NCI-H2107 (cell line): ENCODE measurements around the gene ERP29.
"Not testable (repeated sequence)": the region's sequence is repeated elsewhere in the genome, so short reads cannot be mapped to it uniquely, and the experiment has no call there.

Source experiments
- DNase-seq: peaks from one replicate; lab custom pipeline; 2025; lab: John Stamatoyannopoulos, UW

Gene ERP29

DNA sequence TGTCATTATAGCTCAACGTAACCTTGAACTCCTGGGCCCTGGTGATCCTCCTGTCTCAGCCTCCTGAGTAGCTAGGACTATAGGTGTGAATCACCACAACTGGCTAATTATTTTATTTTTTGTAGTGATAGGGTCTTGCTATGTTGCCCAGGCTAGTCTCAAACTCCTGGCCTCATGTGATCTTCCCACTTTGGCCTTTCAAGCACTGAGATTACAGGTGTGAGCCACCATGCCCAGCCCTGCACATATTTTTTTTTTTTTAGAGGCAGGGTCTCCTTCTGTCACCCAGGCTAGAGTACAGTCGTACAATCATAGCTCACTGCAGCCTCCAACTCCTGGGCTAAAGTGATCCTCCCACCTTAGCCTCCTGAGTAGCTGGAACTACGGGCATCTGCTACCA is 9.2 kb upstream of the ERP29 start:
- no peak for DNase-seq

DNA sequence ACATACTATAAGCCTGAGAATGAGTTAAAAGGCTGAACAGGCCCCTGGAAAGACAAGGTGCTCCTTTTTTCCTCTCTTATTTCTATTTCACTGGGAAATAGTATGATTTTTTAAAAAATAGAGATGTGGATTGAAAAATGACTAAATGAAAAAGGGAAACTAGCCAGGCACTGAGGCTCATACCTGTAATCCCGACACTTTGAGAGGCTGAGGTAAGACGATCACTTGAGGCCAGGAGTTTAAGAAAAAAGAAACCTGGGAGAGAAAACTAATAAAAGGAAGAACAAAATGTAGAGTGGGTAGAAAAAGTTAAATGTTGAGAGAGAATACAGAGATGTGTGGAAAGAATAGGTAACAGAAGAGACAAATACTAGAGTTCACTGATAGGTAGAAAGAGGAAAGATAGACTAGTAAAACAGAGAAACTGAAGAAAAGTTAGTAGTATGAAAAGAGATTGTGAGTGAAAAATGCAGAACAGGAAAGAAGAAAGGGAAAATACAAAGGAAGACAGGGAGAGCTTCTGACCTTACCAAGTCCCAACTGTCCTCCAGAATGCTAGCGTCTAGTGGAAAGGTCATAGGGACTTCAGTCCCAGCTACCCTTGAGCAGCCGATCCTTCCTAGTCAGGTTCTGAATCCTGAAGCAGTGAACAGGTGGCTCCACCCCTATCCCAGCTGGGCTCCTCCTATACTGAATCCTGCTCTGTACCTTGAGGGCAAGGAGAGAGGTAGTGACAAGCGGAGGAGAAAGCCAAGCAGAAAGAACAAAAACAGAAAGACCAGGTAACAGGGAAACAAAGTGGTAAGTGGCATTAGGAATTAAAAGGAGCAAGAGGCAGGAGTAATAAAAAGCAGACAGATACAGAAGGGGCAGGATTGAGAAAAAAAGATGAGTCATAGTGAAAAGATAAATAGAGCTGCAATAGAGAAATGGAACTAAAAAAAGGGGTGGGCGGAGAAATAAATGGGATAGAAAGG is 7.5 kb upstream of the ERP29 start:
- no peak for DNase-seq

DNA sequence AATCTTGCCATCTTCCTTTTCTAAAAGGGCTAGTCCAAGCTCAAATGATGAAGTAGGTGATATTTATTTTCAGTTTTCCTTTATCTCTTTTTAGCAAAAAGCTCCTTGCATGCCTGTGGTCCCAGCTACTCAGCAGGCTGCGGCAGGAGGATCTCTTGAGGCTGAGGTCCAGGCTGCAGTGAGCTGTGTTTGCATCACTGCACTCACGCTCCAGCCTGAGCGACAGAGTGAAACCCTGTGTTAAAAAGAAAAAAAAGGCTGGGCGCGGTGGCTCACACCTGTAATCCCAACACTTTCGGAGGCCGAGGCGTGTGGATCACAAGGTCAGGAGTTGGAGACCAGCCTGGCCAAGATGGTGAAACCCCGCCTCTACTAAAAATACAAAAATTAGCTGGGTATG is 5.3 kb upstream of the ERP29 start:
- no peak for DNase-seq

DNA sequence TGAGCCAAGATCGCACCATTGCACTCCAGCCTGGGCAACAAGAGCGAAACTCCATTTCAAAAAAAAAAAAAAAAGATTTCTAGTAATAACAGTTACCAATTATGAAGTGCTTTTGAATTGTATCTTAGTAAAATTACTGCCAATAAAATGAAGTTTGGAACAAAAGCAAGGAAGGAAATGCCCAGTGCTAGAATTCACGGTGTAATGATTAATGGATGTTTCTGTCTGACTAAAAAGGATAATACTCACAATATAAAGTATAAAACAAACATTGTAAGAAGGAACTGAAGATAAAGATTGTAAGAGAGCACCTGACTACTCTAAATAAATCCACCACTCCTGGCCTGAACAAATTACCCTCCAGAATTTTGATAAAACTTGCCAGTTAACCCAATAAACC is 4.3 kb upstream of the ERP29 start:
- DNase-seq = no peak

DNA sequence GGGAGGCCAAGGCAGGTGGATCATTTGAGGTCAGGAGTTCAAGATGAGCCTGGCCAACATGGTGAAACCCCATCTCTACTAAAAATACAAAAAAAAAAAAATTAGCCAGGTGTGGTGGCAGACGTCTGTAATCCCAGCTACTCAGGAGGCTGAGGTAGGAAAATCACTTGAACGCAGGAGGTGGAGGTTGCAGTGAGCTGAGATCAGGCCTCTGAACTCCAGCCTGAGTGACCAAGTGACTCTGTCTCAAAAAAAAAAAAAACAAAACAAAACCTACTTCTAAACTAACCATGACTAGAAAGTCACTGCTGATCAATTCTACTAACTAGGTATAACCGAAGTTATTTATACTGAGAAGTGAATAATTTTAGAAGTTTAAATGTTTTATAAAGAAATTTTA is 3.6 kb upstream of the ERP29 start:
- DNase-seq = not testable (repeated sequence)

DNA sequence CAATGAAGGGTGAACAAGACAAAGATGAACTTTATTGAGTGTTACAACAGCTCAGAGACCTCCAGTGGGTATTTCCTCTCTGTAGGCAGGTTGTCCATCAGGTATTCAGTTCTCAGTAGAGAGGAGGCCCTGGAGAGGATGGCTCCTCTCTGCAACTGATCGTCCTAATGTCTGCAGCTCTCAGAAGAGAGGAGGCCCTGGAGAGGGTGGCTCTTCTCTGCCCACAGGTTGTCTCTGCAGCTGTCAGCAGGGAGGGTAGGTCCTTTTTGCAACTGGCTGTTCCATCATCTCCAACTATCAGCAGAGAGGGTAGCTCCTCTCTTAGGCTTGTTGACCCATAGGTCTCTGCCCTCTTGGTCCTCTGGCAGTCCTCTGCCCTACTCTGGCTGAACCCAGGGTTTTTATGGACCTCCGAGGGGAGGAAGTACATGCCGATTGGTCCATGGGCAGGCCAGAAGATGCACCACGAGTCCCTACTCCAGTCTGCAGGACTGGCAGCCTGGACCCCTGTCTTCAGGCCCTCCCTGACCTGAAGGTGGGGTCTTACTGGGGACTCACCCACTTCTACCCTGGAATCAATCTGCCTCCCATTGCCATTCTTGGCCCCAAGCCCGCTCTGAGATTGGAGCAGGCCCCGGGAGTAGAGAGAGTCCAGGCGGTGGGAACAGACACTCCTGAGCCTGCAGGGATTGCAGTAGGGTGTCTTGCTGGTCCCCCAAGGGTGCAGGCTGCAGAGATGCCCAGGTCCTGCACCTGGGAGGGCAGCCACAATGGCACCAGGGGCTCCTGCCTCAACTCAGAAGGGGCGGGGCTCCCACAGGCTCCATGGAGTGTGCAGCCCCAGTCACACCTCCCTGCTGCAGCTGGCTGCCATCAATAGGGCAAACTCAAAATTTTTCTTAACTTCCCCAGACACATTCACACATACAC is 2.5 kb upstream of the ERP29 start:
- no peak for DNase-seq

DNA sequence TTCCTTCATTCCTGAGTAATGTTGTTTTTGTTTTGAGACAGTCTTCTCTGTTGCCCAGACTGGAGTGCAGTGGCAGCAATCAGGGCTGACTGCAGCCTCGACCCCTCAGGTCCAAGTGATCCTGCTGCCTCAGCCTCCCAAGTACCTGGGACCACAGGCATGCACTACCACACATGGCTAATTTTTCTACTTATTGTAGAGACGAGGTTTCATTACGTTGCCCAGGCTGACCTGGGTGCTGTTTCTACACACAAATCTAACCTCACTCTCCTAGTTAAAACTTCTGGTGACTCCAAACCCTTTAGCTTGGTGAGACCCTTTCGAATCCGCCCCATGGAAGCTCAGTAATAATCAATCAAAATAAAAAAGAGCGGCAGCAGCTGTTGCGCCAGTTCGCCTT is 1.5 kb upstream of the ERP29 start:
- no peak for DNase-seq

DNA sequence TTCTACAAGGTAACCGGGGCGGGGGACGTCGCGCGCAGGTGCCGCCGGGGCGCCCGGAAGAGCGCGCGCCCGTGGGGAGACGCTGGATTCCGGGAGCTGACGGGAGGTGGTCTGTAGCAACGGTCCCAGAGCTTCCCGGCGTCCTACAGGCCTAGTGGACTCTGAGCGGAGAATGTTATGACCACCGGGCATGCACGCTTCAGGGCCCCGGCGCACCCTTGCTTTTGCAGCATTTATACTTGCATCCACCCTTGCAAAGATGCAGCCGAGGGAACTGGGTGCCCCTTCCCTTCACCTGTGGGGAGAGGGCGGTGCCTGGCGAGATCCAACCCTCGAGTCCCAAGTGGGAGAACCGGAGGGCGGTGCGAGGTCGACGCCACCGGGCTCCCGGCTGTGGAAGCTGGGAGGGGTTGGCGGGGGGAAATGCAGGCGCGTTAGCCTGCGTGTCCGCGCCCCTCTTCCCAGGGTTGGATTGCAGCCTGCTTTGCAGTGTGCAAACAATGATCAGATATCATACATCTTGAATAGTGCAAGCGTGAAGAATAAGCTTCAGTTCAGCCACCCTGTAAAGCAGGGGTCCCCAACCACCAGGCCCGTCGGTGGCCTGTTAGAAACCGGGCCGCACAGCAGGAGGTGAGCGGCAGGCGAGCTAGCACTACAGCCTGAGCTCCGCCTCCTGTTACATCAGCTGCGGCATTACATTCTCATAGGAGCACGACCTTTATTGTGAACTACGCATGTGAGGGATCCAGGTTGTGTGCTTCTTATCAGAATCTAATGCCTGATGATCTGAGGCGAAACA is 576 bp downstream of the ERP29 start:
- peak; percentile 70 for DNase-seq

DNA sequence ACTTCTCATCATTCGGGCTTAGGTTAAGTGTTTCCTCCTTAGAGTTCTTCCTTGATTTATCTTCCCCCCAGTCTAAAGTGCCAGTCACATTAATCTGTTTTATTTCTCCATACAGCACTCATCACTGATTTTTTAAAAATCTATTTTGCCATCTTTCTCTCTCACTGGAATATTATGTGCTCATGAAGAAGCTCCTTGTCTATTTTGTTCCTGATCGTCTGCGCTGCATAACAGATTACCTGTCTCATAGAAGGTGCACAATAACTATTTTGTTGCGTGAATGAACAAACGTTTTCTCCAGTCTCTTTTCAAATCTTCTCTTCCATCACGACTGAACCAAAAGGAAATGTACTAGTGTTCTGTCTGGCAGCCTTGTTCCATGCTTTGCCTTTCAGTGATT is 2.7 kb downstream of the ERP29 start:
- no peak for DNase-seq

DNA sequence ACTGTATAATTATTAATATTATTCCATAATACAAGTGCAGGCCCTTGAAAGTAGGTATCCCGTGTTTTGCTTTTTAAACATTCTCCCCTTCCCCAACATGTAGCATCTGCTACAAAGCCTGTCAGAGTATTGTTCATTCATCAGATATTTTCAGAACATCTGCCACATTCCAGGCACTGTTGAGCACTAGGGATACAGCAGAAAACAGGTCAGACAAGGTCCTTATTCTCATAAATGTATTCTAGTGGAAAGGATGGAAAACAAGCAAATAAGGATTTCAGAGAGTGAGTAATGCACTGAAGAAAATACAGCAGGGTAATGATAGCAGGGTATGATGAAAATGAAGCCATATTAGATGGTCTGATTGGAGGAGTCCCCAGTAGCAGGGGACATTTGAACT is 3.8 kb downstream of the ERP29 start:
- DNase-seq = no peak

DNA sequence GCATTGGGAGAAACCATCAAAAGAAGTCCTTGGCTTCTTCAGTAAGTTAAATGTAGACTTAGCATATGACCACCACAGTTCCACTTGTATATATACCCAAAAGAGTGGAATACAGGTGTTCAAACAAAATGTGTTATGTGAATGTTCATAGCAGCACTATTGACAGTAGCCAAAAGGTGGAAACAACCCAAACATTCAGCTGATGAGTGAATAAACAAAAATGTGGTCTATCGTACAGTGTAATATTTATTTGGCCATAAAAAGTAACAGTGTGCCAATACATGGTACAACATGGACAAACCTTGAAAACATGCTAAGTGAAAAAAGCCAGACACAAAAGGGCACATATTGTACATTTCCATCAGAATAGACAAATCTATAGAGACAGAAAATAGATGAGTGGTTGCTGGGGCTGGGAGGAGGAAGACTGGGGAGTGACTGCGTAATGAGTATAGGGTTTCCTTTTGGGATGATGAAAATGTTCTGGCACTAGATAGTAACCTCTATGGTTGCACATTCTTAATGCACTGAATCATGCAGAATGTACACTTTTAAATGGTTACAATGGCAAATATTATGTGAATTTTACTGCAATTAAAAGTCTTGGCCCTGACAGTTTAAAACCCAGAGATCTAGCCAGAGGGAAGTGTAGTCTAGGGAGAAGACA is 5.5 kb downstream of the ERP29 start:
- DNase-seq = no peak

DNA sequence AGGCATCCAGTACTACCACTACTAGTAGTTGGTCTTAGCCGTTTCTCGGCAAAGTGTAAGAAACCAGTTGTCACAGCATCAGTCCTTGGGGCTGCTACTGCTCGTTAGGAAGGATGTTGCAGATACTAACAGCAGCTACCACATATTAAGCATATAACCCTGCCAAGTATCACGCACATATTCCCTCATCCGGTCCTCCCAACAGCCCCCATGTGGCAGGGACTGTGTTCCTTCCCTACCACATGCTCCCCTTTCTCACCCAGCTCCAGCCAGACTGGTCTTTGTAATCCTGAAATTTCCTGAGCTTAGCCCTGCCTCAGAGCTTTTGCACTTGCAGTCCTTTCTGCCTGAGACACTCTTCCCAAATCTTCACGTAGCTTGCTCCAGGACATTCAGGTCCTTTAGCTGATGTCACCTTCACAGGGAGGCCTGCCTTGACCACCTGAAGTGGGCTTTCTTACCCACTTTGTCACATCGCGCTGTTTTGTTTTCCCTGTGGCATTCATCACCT is 7.8 kb downstream of the ERP29 start:
- DNase-seq = no peak

DNA sequence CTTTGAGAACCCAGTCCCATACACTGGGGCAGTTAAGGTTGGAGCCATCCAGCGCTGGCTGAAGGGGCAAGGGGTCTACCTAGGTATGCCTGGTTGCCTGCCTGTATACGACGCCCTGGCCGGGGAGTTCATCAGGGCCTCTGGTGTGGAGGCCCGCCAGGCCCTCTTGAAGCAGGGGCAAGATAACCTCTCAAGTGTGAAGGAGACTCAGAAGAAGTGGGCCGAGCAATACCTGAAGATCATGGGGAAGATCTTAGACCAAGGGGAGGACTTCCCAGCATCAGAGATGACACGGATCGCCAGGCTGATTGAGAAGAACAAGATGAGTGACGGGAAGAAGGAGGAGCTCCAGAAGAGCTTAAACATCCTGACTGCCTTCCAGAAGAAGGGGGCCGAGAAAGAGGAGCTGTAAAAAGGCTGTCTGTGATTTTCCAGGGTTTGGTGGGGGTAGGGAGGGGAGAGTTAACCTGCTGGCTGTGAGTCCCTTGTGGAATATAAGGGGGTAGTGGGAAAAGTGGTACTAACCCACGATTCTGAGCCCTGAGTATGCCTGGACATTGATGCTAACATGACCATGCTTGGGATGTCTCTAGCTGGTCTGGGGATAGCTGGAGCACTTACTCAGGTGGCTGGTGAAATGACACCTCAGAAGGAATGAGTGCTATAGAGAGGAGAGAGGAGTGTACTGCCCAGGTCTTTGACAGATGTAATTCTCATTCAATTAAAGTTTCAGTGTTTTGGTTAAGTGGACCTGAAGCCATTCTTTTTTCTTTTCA is 9.2 kb downstream of the ERP29 start:
- DNase-seq = no peak

DNA sequence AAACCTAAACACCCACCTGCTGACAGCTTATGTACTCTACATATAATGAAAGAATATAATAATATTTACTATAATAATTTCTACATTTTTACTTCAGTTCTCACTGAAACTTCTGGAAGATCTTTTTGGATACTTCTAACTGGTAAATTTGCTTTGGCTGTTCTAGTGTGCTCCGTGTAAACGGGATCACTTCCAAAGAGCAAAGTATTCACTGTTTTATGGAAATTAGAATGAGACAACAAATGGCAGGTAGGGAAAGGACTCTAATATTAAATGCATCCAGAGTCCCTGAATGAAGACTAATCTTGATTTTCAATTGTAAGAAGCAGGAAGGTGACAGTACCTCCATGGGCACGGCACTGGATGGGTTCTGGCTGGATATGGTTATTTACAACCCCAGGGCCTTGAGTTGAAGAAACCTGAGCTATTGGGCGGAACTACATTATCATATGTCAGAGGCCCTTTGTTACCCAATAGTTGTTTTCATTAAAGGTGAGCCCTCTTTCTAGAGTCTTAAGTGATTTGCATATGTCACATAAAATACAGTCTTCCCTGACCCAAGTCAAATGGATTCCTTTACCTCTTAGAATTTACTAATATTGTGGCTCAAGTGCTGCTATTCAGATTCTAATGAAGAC is 10.7 kb downstream of the ERP29 start:
- DNase-seq = no peak

DNA sequence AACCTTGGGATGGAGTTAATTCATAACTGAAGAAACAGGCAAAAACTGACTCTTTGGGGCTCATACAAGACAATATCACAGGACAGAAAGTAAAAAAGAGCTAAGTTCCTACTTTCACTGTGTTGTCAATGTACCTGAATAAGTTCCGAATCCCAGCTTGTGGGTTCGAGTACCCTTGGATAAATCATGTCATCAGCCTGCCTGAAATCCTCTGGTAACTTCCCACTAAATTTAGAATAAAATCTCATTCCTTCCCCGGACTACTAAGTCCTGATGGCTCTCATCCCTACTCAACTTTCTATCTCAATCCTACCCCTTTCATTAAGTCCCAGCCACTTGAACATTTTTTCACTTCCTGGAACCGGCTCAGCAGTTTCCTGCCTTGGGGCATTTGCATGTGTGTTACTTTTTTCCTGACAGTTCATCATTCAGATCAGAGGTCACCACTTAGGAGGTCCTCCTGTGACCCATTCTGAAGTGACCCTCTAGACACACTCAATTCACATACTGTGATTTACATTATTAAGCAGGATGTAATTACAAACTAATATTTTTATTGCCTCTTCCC is 12.7 kb downstream of the ERP29 start:
- no peak for DNase-seq

DNA sequence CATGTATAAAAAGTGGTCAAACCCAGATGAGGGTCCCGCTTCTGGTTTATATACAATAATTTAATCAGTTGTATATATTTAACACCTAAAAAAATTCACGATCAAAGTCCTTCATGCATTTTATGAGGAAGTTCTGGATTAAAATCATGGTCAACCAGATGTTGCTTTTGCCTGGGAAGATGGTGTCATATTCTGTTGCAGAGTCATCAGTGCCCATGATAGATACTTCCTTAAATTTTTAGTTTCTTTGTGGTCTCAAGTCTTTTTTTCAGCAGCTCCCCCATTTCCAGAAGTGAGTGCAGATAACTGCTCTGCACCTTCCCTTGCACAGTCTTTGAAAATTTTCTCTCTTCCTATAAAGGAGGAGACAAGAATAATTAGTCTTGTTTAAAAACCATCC is 16.1 kb downstream of the ERP29 start:
- no peak for DNase-seq

DNA sequence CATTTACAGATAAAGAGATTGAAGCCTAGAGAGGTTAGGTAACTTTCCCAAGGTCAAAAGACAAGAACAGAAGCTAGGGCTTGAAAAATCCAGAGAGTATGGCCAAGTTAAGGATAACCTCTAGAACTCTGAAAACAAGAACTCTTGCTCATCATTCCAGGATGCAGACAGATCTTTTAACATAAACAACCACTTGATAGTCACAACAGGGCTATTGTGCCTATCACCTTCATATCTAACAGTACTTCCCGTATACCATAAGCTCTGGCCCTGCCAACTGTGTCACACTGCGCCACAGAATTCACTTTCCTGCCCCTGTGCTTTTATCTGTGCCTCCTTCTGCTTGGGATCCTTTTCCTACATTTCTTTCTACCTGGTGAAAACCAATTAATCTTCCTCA is 18.2 kb downstream of the ERP29 start:
- DNase-seq = no peak

DNA sequence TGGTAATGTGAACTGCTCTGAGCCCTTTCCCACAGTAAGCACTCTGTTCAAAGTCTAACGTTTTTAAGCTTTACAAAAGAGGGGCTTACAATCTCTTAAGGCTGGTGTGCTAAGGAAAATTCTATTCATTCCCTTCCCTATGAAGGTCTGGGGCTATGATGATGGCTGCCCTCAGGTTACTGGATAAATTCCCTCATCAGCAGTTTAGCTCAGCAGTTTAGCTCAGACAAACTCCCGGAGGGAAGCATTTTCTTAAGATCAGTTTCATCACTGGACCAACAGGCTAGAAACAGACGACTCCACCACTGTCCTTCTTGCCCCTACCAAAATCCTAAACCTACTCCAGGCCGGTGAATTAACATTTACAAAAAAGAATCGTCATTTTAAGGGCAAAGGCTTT is 19.1 kb downstream of the ERP29 start:
- no peak for DNase-seq

DNA sequence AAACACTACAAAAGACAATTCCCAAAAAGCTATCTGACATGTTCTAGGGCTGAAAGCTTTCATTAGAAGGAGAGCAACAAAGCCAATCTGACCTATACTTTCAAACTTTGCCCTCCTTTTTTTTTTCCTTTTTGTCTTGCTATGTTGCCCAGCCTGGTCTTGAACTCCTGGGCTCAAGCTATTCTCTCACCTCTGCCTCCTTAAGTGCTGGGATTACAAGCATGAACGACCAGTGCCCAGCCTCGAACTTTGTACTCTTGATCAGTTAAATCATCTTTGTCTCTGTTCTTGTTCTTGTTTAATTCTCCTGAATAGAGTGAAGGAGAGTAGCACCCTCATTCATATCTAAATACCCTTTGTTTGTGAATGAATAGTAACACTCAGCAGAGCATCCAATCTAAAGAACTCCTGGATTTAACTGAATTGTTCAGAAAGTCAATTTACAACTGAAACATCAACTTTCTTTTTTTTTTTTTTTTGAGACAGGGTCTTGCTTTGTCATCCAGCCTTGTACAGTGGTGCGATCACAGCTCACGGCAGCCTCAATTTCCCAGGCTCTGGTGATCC is 22.1 kb downstream of the ERP29 start:
- DNase-seq = no peak
